NCI-H774 (cell line): ENCODE measurements around the gene ADAMTS7.
"Not testable (repeated sequence)": the region's sequence is repeated elsewhere in the genome, so short reads cannot be mapped to it uniquely, and the experiment has no call there.

Experiments used
- DNase-seq: peaks from one replicate; lab custom pipeline; 2025; lab: John Stamatoyannopoulos, UW

ADAMTS7 gene

GRCh38 chr15:78752492-78753358 is 58.5 kb downstream of the ADAMTS7 start:
- DNase-seq = no peak

- DNase-seq = no peak
These were observed 59.7 kb downstream of the ADAMTS7 start for GRCh38 chr15:78751602-78751979.

- DNase-seq = peak; percentile 78
These were observed 60.2 kb downstream of the ADAMTS7 start for GRCh38 chr15:78750974-78751601.

- no peak for DNase-seq
These were observed 60.7 kb downstream of the ADAMTS7 start for GRCh38 chr15:78750566-78750965.

DNA sequence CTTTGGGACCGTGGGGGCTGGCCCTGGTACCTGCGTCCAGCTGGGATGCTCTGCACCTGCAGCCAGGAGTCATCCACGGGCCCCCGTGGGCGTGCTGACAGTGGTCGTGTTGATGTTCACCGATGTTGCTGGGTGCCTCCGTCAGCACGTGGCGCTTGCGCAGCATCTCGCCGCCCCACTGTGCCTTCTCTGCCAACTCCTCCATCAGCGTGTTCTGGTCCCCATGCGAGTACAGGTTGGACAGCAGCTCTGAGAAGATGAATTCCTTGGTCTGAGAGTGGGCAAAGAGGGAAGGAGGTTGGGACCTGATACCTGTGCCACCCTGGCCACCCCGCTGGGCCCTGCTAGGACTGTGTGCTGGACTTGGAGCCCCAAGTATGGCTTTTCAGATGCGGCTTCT is 61.4 kb downstream of the ADAMTS7 start:
- no peak for DNase-seq

- DNase-seq = not testable (repeated sequence)
These were observed 63.4 kb downstream of the ADAMTS7 start for GRCh38 chr15:78747877-78748276.

GRCh38 chr15:78741674-78742073 is 69.6 kb downstream of the ADAMTS7 start:
- not testable (repeated sequence) for DNase-seq

GRCh38 chr15:78740904-78741274 is 70.4 kb downstream of the ADAMTS7 start:
- DNase-seq = no peak

DNA sequence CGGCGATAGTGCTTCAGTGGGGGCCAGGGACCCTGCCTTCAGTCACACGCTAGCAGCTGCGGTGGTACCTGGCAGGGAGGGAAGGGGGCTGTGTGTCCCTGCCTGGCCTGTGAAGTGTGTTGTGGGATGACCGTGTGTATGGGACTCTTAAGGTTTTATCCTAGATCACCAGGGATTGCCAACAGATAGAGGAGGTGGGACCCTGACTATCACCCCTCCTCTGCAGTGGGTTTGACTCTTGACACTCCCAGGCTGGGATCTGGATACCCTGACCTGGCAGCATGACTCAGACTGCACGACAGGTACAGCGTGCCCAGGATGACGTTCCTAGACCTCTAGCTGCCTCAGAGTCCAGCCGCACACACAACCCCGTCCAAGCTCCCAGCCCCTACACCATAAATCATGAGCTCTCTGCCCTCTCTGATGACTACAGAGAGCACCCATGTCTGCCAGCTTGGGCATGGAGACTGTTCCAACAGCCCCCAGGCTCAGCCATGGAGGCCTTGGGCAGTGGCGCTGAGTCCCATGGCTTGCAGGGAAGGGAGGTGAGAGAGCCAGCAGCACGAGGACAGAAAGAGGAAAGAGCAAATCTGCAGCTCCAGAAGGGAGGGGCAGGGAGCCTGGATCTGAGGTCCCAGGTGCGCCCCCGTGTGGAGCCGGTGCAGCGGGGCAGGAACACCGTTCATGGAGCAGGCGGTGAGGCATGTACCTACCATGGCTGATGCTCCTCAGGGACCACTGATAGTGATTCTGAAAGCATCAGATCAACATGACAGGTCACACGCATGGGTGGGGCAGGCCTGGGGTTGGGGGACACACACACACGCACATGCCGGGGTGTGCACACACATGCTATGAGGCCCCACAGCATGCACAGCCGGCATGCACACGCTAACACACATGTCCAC is 71.0 kb downstream of the ADAMTS7 start:
- peak; percentile 65 for DNase-seq

DNA sequence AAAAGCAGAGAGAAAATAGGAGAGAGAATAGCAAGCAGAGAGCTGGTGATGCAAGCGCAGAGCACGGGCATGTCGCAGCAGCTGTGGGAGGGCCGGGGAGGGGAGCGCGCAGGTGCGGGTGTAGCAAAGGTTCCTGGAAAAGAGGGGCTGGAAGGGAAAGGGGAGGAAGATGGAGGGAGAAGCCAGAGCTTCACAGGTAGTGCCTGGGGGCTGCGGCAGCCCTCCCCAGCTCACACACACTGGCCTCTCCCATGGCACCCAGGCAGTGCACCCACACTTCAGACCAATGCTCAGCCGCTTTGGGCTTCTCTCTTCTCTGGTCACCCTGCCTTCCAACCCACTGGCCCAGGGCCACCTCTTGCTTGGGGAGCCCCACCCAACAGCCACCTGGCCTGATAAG is 72.1 kb downstream of the ADAMTS7 start:
- no peak for DNase-seq

DNA sequence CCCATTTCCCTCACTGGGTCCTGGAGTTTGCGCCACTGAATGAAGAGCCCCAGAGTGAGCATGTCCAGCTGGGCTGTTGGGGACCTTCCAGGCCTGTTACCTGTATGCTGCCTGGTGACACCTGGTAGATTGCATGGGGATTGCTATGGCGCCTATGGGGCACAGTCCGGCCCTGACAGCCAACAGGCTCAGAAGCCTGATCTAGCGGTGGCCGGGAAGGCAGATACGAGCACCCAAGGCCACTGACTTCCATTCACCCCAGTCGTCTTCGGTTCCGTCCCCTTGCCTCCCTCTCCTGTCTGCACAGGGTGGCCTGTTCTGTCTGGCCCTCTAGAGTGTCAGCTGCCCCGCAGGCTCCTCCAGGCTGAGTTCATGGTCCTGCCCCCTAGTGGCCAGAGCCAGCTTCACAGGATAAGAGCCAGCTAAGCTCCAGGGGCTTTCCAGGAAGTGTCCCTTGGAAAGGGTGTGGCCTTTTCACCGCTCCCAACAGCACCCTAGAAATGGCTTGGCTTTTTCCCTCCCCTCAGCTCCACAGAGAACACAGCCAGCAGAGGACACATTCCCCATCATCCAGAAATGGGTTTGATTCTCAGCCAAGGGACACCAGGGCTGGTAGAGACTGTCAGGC is 73.2 kb downstream of the ADAMTS7 start:
- DNase-seq = peak; percentile 7

- DNase-seq = no peak
These were observed 74.0 kb downstream of the ADAMTS7 start for GRCh38 chr15:78737187-78737820.

DNA sequence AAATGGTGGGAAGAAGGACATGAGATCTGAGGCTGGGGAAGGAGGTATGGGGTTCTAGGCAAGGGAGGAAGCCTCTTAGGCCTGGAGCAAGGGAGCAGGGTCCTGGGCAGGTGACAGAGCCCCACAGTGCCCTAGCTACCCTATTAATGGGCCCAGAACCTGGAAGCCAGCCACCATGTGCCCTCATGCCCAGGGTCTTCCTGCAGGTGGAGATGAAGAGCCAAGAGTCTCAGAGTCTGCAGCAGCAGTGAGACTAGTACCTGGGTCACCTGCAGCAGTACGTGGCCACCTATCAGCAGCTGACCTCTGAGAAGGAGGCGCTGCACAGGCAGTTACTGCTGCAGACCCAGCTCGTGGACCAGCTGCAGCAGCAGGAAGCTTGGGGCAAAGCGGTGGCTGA is 75.0 kb downstream of the ADAMTS7 start:
- not testable (repeated sequence) for DNase-seq

- DNase-seq = no peak
These were observed 76.7 kb downstream of the ADAMTS7 start for GRCh38 chr15:78734451-78735064.

DNA sequence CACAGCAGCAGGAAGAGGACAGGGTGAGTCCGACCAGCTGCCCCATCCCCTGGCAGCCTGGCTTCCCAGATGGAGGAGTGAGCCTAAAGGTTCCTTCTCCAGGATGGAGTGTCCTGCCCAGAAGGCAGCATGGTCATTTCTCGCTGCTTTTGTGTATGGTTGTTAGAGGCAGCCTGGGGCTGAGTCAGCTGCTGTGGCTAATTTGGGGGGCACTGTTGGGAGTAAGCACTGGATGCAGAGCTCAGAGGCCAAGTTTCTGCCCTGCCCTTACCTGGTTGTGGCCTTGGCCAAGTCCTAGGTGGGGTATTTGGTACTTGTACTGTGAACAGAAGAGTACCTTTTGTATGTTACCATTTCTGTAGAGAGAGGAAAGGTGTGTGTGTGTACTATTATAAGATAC is 78.6 kb downstream of the ADAMTS7 start:
- DNase-seq = no peak

DNA sequence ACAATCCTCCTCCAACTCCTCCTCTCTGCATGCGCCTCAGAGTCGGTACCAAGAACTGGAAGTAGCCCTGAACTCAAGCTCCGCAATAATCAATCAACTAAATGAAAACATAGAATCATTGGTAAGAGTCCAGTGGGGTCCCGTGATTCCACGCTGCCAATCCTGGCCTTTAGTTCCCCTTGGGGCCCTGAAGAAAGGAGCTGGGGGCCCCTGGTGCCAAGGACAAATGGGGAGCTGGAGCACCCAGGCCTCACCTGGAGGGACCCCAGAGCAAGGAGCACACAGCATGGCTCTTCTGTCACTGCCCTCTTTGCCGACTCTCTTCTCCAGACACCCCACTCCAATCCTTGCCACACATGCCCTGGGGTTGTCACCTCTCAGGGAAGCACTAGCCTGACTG is 80.3 kb downstream of the ADAMTS7 start:
- DNase-seq = no peak

DNA sequence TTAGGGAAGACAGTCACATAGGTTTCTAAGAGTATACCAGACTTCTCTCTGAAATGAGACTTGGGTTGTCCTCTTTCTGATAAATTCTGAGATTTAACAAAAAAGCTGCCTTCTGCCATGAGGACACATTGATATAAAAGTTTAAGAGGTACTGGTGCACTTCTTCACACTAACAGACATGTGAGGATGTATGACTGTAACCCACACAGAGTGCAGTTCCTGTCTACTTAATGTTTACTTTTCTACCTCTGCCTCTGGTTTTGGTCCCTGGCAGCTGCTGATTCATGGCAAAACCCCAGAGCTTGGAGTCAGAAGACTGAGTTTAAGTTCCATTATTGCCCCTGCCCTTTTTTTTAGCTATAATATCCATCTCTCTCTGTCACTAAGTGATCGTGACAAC is 82.8 kb downstream of the ADAMTS7 start:
- DNase-seq = not testable (repeated sequence)

DNA sequence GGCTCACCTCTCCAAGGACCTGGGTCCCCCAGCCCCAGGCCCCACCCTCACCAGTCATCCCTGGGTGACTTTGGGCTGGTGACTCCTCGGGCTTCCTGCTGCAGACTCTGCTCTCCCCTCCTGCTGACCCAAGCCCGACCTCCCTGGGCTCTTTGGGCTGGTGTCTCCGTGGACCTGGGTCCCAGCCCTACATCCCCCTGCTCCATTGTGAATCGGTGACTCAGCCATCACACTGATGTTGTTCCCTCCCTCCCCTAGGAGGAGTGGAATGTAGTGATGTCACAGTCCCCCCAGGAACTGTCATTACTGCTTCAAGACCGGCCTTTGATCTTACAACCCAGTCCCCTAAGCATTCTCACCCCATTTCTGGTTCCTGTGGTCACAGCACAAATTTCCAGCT is 83.7 kb downstream of the ADAMTS7 start:
- no peak for DNase-seq

GRCh38 chr15:78726870-78727551 is 84.3 kb downstream of the ADAMTS7 start:
- no peak for DNase-seq

- DNase-seq = not testable (repeated sequence)
These were observed 91.3 kb downstream of the ADAMTS7 start for GRCh38 chr15:78719819-78720450.
